Glutamatergic neuron (in vitro differentiated cells): ENCODE data around the gene GJD2. TPM values are rescaled to one million over a fixed set of nuclear protein-coding genes. Genes with fewer than 3 reads are reported as not detected.

ENCODE experiments used
- DNase-seq: peaks from one replicate; pipeline ENCODE4 v3.0.0; 2022
- H3K27ac Mint-ChIP-seq: one replicate; pipeline ENCODE4 v1.8.0; 2020; ENCODE audit warnings: mild to moderate bottlenecking, mixed read lengths, inconsistent platforms; ENCODE audit not compliant: unreplicated experiment
- H3K27me3 Mint-ChIP-seq: one replicate; pipeline ENCODE4 v1.8.0; 2020; ENCODE audit warnings: mild to moderate bottlenecking, moderate library complexity, mixed read lengths, inconsistent platforms; ENCODE audit not compliant: unreplicated experiment
- H3K36me3 Mint-ChIP-seq: one replicate; pipeline ENCODE4 v1.8.0; 2020; ENCODE audit warnings: mild to moderate bottlenecking, mixed read lengths, inconsistent platforms; ENCODE audit not compliant: unreplicated experiment
- H3K4me1 Mint-ChIP-seq: one replicate; pipeline ENCODE4 v1.8.0; 2020; ENCODE audit warnings: mild to moderate bottlenecking, low read depth, mixed read lengths, inconsistent platforms; ENCODE audit not compliant: unreplicated experiment
- H3K4me3 Mint-ChIP-seq: one replicate; pipeline ENCODE4 v1.8.0; 2020; ENCODE audit warnings: mild to moderate bottlenecking, mixed read lengths, inconsistent platforms; ENCODE audit not compliant: unreplicated experiment
- H3K9me3 Mint-ChIP-seq: one replicate; pipeline ENCODE4 v1.8.0; 2020; ENCODE audit warnings: mild to moderate bottlenecking, moderate library complexity, mixed read lengths, inconsistent platforms; ENCODE audit not compliant: unreplicated experiment
- CTCF ChIP-seq: fragments of 200-600 bp; sonication (generic); IDR thresholded peaks from one replicate; pipeline ENCODE4 v1.5.0; 2021; ENCODE audit not compliant: partially characterized antibody, unreplicated experiment
- total RNA-seq: library from RNA; stranded (reverse); fragmentation: NEBNext Ultra II Directional; extraction: Animal tissue kit (Norgen Biotek cat#: 25700); gene quantifications from one replicate; pipeline ENCODE4 v1.2.1, GENCODE V29; 2021; ENCODE audit not compliant: unreplicated experiment

GJD2 gene
- total RNA-seq, 1 donor from 2014 or later, result 3.3 TPM

DNA sequence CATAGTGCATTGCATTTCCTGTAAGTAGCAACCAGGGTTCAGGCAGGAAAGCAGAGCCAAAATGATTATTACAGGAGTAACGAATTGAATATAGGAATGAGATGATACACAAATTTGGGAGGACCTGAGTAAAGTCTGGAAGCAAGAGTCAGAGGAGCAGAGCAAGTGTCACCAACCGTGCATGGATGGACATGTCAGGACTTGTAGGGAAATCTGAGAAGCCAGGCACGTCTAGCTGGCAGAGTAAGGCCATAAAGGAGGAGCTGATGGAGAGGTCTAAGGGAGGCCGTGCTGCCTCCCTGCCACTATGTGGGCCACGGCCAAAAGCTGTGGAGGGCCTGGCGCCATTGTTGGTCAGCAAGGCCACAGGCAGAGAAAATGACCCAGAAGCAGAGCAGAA lies 22.4 kb downstream of the GJD2 start:
- H3K36me3 Mint-ChIP-seq, result no peaks in the 10 kb centered on the region
- H3K27me3 Mint-ChIP-seq, result peaks cover 2% of the 10 kb centered on the region
- no peak for DNase-seq
- no peak overlapping the region for H3K27ac Mint-ChIP-seq
- TF ChIP-seq CTCF, result no peak
- H3K4me1 Mint-ChIP-seq, result peaks cover 5% of the 10 kb centered on the region
- peaks cover 7% of the 10 kb centered on the region for H3K9me3 Mint-ChIP-seq
- no peak overlapping the region for H3K4me3 Mint-ChIP-seq

- H3K9me3 Mint-ChIP-seq, result peaks cover 7% of the 10 kb centered on the region
- no peak for TF ChIP-seq CTCF
Observed at GRCh38 chr15:34730701-34731100, 24.1 kb downstream of the GJD2 start.

GRCh38 chr15:34729886-34730285 lies 24.9 kb downstream of the GJD2 start:
- H3K4me1 Mint-ChIP-seq, result peaks cover 9% of the 10 kb centered on the region
- H3K27ac Mint-ChIP-seq, result no peak overlapping the region
- TF ChIP-seq CTCF, result no peak
- no peaks in the 10 kb centered on the region for H3K27me3 Mint-ChIP-seq
- no peak for DNase-seq
- H3K9me3 Mint-ChIP-seq, result peaks cover 7% of the 10 kb centered on the region
- H3K36me3 Mint-ChIP-seq, result no peaks in the 10 kb centered on the region
- no peak overlapping the region for H3K4me3 Mint-ChIP-seq

More at GRCh38 chr15:34730701-34731100, 24.1 kb downstream of the GJD2 start:
- no peaks in the 10 kb centered on the region for H3K36me3 Mint-ChIP-seq
- no peak overlapping the region for H3K27ac Mint-ChIP-seq
- H3K4me3 Mint-ChIP-seq, result no peak overlapping the region
- H3K4me1 Mint-ChIP-seq, result peaks cover 2% of the 10 kb centered on the region
- no peaks in the 10 kb centered on the region for H3K27me3 Mint-ChIP-seq
- DNase-seq, result no peak

- no peaks in the 10 kb centered on the region for H3K27me3 Mint-ChIP-seq
- no peak for DNase-seq
- peaks cover 7% of the 10 kb centered on the region for H3K9me3 Mint-ChIP-seq
- H3K4me1 Mint-ChIP-seq, result peaks cover 11% of the 10 kb centered on the region
- H3K27ac Mint-ChIP-seq, result no peak overlapping the region
- TF ChIP-seq CTCF, result no peak
- no peak overlapping the region for H3K4me3 Mint-ChIP-seq
- no peaks in the 10 kb centered on the region for H3K36me3 Mint-ChIP-seq
Observed at GRCh38 chr15:34729056-34729455, 25.7 kb downstream of the GJD2 start.

DNA sequence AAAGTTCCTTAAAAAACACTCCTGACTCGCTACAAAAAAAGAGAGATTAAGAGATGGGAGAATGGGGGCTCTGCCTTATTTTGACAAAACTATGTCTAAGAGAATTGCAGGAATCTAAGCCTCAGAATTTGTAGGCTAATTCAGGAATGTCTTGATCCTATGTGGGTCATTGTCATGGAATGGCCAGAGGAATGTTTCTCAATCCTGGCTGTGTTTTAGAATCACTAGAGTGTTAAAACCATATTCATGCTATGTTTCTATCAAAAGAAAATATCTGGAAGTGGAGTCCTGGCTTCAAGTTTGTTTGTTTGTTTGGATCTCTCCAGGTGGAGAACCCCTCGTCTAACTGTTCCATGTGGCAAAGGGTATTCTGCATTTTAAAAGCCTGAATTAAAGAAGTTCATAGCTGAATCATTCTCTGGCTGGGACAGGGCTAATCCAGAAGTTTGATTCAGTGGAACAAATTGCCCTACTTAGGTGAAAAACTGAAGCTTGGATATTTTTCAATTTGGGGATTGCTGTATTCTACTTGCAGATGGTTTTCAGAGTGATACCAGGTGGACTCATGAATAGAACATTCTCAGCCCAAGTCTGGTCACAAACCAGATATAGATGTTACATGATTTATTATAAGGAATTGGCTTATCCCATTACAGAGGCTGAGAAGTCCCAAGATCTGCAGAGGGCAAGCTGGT lies 28.2 kb downstream of the GJD2 start:
- Mint-ChIP-seq H3K4me3 (no peak overlapping the region), H3K4me1 (peaks cover 24% of the 10 kb centered on the region), H3K9me3 (peaks cover 8% of the 10 kb centered on the region)

More for the DNA sequence above, 28.2 kb downstream of the GJD2 start:
- TF ChIP-seq CTCF, result no peak
- no peak for DNase-seq
- Mint-ChIP-seq H3K27me3 (no peaks in the 10 kb centered on the region), H3K27ac (no peak overlapping the region), H3K36me3 (no peaks in the 10 kb centered on the region)
